Stimulated activated CD8-positive, alpha-beta memory T cell treated with anti-CD3 and anti-CD28 coated beads, Interleukin-2, amount 100 ng/mL, for 48 hours (primary cell): ENCODE data around the gene SIRT3.
"Not testable (repeated sequence)": the region's sequence is repeated elsewhere in the genome, so short reads cannot be mapped to it uniquely, and the experiment has no call there.

ENCODE experiments used
- DNase-seq, 2 donors: peaks; one replicate each; pipeline ENCODE4 v3.0.0-alpha.2; 2020; ENCODE audit warnings: low read depth in 2 of 2

SIRT3 gene

DNA sequence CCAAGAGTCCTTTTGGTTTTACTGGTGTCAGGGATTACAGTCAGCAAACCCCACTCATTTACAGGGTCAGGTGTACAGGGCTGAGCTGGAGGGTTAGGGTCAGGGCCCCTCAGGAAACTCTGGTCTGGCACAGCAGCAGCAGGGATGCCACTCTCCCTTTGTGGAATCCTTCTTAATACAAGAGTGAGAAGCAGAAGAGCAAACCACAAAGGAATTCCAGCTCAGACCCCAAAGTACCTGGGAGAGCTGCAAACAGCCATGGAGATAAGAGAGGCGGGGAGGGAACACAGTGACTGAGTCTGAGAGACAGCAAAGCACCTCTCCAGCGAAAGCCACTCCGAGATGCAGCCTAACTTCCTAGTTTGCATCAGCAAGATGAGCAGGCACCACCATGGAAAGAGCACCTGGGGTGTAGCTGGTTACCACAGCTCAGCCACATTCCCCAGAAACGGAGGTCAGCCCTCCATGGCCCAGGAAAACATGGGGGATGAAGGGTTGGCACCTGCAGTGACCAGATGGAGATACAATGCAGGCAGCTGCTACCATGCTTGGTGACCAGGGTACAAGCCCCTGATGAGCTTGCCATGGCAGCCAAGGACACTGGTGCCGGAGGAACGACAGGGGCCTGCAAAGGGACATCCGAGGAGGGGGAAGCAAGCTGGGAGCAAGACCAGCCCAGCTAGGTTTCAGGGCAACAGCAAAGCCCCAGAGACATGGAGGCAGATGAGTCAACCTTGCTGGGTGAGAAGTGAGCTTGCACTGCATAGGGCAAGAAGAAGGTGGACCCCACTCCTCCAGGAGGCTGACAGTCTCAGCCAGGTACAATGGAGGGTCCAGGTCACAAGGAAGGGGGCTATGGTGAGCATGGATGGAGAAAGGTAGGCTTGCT is 32.8 kb downstream of the SIRT3 start:
- no peak for DNase-seq

DNA sequence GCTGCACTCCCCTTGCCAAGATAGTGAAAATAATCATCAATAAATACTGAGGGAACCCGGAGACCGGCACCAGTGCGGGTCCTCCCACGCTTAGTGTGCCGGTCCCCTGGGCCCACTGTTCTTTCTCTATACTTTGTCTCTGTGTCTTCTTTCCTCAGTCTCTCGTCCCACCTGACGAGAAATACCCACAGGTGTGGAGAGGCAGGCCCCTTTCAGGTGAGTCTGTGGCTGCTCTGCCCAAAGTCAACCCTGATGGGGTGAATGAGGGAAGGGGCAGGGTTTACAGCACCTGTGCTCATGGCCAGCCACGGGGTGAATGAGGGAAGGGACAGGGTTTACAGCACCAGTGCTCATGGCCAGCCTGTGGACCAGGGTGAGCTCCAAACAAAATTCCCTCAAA is 33.7 kb downstream of the SIRT3 start:
- DNase-seq, result no peak

DNA sequence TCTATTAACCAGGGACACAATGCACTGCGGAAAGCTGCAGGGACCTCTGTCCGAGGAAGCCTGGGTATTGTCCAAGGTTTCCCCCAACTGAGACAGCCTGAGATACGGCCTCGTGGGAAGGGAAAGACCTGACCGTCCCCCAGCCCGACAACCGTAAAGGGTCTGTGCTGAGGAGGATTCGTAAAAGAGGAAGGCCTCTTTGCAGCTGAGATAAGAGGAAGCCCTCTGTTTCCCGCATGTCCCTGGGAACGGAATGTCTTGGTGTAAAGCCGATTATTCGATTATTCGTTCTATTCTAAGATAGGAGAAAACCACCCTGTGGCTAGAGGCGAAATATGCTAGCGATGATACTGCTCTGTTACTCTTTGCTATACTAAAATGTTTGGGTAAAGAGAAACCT is 34.2 kb downstream of the SIRT3 start:
- no peak for DNase-seq

DNA sequence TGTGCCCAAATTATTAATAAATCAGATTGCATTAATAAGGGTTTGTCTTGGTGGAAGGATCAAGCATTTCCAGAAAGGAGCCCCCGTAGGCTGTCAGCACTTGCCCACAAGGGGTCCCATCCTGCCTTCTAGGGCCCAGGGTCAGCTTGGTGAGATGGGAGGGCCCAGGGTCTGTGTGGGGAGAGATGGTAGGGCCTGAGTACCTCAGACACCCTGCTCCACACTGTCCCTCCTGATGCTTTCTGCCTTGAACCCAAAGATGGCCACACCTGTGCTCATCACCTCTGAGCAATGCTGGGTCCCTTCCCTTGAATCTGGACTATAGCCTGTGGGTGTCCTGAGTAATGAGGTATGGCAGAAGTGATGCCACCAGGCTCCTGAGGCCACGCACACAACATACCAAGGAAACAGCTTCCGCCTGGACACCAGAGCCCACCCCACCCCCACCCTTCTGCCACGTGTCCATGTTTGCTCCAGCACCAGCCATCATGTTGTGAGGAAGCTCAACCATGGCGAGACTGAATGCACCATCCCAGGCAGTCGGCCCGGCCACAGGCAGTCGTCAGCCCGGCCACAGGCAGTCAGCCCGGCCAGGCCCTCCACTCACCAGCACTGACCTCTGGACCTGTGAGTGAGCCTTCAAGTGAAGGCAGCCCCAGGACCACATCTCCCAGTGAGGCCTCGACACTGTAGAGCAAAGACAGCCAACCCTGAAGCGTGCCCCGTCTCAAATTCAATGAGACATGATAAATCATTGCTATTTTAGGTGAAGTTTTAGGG is 35.7 kb downstream of the SIRT3 start:
- no peak for DNase-seq

GRCh38 chr11:199782-200181 is 36.4 kb downstream of the SIRT3 start:
- DNase-seq, result no peak

- DNase-seq, result no peak
Observed at GRCh38 chr11:199004-199581, 37.0 kb downstream of the SIRT3 start.

DNA sequence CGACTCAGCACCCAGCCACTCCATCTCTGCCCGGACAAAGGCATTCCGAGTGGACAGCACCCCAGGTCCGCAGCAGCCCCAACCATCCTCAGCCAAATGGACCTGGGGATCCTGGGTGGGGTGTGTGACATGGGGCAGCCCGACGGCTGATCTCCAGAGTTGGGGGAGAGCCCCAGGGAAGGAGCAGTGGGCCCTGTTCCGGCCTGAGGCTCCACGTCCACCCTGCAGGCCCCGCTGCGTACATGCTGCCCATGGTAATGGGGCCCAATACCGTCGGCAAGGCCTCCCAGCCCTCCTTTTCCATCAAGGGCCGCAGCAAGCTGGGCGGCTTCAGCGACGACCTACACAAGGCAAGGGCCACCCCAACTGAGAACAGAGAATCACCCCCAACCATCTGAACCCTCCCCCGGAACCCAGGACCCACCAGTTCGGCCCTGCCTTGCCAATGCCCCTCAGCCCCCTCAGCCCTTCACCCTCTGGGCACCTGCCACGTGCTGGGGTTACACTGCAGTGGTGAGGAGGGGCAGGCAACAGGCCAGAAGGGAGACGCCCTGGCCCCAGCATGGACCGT is 37.8 kb downstream of the SIRT3 start:
- DNase-seq, result no peak

- DNase-seq, result no peak
Observed at GRCh38 chr11:197741-198235, 38.4 kb downstream of the SIRT3 start.

GRCh38 chr11:196786-197731 is 39.1 kb downstream of the SIRT3 start:
- DNase-seq, result no peak

DNA sequence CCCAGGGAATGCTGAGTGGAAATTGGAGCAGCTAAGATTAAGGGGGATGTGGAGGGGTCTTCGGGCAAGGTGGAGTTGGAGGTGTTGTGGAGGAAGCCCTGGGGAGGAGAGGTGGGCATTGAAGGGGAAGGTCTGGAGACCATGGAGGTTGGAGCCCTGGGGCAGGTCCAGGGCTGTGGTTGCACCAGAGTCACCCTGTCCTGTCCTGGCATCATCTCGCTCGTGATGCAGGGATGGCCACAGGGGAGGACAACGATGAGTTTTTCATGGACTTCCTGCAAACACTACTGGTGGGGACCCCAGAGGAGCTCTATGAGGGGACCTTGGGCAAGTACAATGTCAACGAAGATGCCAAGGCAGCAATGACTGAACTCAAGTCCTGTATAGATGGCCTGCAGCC is 42.7 kb downstream of the SIRT3 start:
- DNase-seq, result not testable (repeated sequence)

GRCh38 chr11:192674-193128 is 43.4 kb downstream of the SIRT3 start, which contains the start of gene SCGB1C1:
TSS of gene SCGB1C1 (plus strand) at chr11:193078. CDS start at chr11:193100, 22 bp downstream.
- DNase-seq, result not testable (repeated sequence)

DNA sequence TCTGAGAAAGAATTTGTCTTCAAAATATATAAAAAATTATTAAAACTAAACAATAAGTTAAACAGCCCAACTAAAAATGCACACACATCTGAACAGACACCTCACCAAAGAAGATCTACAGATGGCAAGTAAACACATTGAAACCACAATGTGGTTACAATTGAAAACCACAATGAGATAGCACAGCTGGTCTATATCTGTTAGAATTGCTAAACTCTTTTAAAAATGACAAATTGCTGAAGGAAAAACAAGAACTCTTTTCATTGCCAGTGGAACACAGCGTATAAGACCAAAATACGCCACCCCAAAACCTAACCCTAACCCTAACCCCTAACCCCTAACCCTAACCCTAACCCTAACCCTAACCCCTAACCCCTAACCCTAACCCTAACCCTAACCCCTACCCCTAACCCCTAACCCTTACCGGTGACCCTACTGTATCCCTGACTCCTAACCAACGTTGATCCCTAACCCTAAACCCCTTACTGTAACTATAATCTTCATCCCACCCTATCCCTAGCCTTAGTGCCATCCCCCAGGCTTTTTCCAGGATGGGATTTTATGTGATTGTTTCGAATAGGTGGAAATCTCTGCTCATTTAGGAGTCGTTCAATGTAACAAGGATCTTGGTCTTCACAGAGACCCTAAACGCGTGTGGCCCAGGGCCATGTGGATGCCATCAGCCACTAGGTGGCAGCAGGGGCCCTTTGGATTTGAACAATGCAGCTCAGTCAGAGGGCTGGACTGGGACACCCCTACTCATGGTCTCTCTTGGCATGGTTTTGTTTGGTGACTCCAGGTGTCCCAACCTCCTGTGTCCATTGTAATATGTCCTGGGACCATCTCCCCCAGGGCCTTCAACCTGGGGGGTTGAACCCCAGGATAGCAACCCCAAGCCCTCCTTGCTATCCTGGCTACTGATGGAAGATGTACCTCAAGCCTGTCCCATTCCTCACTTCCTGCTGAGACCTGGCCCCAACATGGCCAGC is 44.4 kb downstream of the SIRT3 start:
- DNase-seq, result peak; percentile 19 to 39

DNA sequence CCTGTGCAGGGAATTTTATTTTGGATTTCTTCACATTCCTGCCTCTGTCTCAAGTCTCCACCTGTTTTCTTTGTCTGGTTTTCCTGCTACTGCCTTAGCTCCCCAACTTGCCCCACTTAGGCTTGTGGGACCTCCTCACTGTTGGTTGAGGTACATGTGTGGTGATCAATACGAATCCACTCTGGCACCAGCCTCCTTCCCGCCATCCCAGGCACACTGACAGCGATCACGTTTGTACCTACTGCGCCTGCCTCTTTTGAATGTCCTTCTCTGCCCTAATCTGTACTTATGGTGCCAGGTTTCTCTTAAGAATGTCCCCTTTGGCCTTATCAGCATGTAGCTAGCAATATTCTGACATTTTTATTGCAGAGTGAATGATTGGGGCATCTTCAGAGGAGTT is 45.6 kb downstream of the SIRT3 start:
- not testable (repeated sequence) for DNase-seq

DNA sequence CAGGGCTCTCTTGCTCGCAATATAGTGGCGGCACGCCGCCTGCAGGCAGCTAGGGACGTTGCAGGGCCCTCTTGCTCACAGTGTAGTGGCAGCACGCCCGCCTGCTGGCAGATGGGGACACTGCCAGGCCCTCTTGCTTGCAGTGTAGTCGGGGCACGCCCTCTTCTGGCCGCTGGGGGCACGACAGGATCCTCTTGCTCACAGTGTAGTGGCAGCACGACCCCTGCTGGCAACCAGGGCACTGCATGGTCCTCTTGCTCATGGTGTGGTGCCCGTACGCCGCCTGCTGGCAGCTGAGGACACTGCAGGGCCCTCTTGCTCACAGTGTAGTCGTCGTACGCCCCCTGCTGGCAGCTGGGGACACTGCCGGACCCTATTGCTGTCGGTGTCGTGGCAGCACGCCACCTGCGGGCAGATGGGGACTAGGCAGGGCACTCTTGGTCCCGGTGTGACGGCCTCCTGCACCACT is 46.3 kb downstream of the SIRT3 start:
- peak in 1 of 2 donors; percentile 57 for DNase-seq

GRCh38 chr11:189200-189783 is 46.9 kb downstream of the SIRT3 start:
- DNase-seq, result not testable (repeated sequence)

GRCh38 chr11:180242-180641 is 55.9 kb downstream of the SIRT3 start:
- DNase-seq, result not testable (repeated sequence)
